A172 (cell line): ENCODE data around the gene TMEM74B. TPM values are rescaled to one million over a fixed set of nuclear protein-coding genes. Genes with fewer than 3 reads are reported as not detected.
"Not testable (repeated sequence)": the region's sequence is repeated elsewhere in the genome, so short reads cannot be mapped to it uniquely, and the experiment has no call there.

ENCODE experiments used
- DNase-seq: peaks from one replicate; pipeline ENCODE4 v3.0.0-alpha.2; 2015; ENCODE audit warnings: low spot score
- total RNA-seq: library from RNA; depleted of rRNA; stranded (reverse); fragments of >200 nt; shearing (Covaris generic); gene quantifications from 2 replicates; pipeline ENCODE4 v1.2.3, GENCODE V29; 2014

Gene TMEM74B
- total RNA-seq, 1 experiment from 2014 or later: 0.67 TPM

DNA sequence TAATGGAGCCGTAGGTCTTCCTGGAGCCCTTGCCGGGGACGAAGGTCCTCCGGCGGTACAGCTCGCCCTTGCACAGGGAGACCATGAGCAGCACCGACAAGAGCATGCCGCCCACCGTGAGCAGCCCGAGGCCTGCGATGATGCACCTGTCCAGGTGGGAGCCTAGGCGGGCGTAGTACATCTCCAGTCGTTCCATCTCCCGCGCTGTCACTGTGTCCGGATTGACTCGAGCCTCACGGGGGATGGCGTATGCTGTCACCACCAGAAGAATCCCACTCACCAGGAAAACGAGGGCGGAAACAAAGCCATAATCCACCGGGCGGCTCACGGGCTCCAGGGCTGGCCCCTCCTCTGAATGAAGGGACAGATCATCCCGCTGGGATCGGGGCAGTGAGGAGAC, 3.8 kb downstream of the TMEM74B start:
- no peak for DNase-seq

DNA sequence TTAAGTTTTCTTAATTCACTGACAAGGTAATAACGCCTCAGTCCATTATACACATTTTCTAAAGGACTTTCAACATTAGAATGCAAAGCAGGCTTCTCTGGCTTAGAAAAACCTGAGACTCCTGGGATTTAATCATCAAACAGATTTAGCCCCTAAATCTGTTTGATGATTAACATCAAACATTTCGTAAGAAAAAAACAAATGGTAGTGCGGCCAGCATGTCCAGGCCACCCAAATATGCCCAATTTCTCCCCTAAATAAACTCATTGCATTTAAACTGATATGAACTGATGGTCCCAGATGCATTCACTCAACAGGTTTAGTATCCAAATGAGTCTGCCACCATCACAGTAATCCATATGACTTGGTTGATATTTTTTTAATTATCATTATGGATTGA, 6.2 kb downstream of the TMEM74B start:
- no peak for DNase-seq

DNA sequence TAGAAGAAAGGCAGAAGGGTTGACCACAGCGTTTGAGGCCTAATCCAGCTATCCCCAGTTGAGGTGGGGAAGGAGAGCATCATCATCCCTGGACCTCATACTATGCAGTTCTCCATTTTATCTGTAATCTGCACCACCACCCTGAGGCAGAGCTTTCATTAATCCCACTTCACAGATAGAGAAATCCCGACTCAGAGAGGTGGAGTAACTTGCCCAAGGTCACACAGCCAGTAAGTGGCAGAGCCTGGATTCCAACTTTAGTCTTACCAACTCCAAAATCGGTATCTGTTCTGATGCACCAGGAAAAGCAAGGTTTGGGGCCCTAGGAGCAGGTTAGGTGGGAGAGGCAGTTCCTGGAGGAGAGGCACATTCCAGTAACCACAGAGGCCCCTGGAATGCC, 6.7 kb downstream of the TMEM74B start:
- DNase-seq: no peak

DNA sequence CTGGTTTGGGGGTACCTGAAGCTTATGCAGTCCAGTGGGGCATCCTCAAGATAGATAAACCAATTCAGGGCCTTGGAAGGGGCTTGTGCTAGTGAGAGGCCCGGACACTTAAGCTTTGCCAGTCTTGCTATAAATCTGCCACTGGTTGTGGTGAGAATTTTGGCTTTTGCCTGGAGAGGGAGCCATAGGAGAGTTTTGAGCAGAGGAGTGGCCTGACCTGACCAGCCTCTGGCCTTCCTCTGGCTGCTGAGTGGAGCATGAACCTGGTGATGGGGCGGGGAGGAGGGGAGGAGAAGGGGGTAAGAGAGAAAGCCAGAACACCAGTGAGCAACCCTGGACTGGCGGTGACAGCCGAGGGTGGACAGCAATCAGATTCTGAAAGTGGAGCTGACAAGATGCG, 7.1 kb downstream of the TMEM74B start:
- peak; percentile 40 for DNase-seq

DNA sequence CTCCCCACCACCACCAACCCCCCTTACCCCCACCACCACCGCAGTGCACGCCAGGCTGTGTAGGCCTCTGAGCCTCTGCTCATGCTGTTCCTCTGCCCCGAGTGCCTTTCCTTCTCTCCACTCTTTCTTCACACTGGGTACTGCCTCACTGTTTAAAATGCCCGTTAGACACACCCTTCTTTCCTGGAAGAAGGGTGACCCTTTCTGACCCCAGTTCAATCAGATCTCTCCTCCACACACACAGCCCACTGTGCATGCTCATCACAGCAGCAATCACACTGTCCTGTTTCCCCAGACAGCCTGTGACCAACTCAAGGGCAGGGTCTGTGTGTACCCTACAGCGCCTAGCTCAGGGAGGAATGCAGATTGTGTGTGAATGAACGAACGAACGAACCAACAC, 10.0 kb downstream of the TMEM74B start:
- no peak for DNase-seq

DNA sequence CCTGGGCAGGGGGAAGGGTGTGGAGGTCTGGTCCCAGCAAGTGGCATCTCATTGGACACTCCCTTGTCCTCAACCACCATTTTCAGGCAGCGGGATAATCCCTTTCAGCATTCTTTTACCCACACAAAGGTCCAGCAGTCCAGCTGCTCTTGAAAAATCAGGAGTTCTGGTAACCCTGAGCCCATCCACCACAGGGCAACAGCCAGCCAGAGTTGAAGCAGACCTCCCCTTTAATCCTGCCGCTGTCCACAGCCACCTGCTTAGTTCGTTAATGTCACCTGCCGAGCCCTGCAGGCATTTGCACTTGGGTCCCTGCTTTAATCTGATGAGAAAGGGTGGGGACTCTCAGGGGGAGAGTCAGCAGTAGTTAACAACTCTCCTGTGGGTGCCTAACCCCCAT, 11.1 kb downstream of the TMEM74B start:
- DNase-seq: no peak

DNA sequence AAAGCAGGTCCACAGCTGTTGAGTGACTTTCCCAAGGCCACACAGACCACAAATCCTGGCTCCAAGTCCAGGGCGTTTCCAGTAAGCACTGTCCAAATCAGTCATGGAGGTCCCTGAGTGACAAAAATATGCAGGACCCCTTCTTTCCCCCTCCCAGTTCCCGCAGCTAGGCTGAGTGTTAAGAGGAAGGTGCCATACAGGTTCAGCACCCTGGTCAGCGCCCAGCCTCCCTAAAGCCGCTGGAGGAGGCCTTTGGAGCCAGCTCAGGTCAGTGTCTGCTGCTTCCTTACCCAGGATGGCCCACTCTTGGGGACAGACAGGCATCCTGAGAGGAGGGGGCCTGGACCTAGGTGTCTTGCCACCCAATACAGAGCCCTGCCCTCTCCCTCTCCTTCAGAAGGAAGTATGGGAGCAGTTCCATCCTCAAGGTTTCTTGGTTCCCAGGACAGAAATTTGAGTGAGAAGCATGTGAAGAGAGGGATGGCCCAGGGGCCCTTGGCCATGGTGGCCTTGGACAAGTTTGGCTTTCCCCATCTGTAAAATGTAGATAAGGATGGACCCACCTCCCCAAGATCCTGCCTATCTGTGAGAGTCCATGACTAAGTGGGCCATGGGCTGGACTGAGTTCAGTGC, 13.2 kb downstream of the TMEM74B start:
- DNase-seq: peak; percentile 25

DNA sequence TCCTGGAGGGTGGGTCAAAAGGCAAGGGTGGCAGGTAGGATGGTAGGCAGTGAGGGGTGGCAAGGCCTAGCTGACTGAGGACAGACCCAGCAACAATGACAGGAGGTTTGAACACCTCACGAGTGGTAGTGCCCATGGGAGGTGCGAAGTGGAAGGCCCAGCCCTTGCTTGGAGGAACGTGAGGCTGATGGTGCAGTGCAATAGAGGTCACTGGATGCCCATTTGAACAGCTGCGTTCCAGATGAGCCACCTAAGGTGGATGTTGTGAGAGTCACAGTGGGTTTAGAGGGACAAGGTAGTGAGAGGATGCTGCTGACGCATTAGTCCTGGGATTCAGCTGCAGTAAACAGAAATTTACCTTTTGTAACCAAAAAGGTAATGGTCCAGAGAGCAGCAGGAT, 15.6 kb downstream of the TMEM74B start:
- no peak for DNase-seq

DNA sequence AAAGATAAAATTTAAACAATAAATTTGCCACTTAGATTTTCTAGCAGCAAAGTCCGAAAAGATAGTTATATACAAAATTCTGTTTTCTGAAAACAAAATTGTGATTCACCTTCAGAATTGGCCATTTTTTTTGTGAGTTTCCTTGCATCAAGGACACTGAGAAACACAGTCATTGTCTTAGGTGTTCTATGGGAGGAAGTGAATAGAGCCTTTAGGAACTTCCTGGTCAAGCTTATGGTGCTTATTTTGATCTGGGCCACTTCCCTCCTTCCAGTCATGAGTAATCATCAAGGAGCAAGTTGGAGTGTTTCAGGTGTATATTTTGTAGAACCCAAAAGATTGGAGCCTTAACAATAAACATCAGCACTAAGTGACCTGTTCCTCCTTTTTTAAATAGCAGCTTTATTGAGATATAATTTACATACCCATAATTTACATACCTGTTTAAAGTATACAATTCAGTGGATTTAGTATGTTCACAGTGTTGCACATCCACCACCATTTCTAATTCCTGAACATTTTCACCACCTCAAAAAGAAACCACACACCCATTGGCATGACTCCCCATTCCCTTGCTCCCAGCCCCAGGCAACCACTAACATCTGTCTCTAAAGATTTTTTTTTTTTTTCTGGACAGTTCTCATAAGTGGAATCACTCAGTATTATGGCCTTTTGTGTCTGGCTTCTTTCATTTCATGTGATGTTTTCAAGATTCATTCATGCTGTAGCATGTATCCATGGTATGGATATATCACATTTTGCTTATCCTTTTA, 17.6 kb downstream of the TMEM74B start:
- no peak for DNase-seq

DNA sequence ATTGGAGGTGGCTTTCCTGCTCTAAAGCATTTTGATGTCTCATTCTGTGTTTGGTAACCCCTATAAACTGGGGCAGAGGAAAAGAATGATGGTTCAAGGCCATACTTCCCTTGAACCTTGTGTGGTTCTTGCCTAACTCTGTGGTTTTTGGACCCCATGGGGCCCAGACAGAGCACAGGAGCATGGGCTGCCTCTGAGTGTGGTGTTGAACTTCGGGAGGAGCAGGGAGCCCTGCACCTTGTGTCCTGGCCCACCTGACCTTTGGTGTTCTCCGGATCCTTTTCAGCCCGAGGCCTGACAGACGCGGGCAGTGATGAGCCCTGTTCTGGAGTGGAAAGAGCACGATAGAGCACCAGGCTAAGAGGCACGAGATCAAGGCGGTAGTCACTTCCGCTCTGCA, 18.8 kb downstream of the TMEM74B start:
- no peak for DNase-seq

DNA sequence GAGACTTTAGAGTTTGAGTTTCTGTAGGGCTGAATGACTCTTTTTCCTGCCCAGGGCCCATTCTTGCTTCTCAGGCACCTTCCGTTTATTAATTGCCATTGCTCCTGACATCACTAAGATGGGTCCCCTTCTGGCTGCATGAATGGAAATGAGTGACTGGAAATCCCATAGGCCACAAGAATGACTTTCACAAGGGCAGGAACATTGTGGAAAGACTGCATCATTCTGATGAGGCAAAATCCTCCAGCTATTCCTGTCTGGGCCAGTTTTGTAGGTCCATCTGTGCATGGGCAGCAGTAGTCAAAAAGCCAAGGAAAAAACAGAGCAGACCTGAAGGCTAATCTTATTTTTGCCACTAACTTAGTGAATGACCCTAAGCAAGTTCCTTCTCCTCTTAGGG, 19.3 kb downstream of the TMEM74B start:
- no peak for DNase-seq

DNA sequence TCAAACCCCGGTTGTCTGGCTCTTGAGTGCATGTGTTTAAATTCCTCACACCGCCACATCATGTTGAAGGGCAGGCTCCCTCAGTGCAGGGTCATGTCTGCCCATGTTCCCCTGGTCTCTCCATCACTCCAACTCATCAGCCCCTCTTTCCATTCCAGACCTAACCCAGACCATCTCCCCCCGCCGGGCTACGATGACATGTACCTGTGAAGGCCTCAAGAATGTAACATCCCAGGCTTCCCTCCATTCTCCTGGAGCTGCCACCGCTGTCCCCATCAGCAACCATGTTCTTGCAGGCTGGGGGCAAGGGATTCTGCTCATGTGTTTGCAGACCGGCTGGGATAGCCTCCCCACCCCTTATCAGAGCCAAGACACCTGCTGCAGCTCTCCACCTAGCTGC, 19.9 kb downstream of the TMEM74B start:
- DNase-seq: no peak

DNA sequence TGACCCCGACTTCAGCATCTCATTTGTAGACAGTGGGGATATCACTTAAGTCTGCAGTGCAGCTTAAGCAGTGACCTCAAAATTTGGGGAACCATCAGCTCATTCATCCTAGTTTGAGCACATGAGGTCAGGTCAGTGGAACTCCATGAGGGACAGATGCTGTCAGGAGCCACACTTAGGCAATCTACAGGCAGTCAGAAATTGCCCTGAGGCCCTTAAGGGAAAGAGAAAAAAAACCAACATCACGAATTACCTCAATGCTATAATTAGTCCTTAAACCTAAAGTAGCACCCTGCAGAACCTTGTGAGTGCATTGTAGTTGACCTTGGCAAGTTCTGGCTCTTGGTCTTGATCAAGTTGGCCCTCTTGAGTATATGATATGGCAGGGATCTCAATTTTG, 21.1 kb downstream of the TMEM74B start:
- no peak for DNase-seq

DNA sequence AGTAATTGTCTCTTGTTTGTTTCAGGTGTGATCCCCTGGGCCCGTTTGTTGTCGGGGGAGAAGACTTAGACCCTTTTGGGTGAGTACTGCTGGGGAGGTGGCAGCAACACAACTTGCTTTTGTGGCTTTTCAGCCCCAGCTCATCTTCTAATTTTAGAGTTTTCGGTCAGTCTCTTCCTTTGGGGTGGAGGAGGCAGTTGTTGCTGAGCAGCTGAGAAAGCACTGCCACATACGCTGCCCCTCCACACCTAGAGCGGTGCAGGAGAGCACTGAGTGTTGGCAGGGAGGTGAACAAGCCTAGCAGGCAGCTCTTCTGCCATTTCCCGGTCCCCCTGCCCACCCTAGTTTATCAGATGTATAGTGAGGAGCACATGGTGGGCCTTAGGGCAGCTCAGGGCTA, 21.7 kb downstream of the TMEM74B start:
- no peak for DNase-seq

DNA sequence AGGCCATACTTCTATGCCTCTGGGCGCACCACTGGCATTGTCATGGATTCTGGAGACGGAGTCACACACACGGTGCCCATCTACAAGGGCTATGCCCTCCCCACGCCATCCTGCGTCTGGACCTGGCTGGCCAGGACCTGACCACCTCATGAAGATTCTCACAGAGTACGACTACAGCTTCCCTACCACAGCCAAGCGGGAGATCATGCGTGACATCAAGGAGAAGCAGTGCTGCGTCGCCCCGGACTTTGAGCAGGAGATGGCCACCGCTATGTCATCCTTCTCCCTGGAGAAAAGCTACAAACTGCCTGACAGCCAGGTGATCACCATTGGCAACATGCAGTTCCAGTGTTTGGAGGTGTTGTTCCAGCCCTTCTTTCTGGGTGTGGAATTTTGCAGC, 23.8 kb downstream of the TMEM74B start:
- DNase-seq: no peak

DNA sequence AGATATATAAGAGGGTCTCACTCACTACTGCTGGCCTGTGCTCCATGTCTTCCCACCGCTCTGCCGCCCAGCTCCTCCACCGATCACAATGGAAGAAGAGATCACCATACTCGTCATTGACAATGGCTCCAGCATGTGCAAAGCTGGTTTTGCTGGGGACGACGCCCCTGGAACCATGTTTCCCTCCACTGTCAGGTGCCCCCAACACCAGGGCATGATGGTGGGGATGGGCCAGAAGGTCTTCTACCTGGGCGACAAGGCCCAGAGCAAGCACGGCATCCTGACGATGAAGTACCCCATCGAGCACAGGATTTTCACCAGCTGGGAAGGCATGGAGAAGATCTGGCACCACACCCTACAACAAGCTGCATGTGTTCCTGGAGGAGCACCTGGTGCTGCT, 24.3 kb downstream of the TMEM74B start:
- DNase-seq: no peak

DNA sequence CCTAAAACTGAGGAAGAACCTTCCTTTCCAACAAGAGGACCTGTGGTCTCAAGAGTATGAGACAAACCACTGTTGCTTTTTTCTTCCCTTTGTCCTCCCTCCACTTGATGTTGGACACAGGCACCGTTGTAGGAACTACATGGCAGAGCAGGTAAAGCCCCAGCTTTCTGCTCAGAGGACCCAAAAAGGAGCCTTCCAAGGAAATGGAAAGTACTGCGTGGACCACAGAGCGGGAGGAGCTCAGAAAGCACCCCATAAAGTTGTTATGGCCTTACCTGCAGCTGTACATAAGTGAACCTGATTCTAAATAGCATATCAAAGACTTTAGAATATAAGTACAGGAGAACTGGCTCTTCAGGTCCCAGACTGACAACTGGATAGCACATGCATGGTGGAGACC, 29.4 kb downstream of the TMEM74B start:
- no peak for DNase-seq

DNA sequence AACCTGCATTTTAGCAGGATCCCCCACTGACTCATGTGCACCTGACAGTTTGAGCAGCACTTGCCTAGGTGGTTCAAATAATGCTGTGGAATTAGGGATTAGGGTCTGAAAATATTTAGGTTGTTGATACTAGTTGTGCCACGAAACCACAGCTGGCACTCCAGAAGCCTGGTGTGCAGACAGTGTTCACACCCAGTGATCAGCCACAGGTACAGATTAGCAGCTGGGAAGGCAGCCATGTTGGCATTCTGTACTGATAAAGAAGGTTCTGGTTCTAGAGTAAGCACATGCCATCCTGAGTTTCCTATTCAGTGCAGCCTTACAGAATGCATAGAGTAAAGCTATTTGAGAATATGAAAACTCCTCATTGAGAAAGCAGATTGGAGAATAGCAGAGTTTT, 30.1 kb downstream of the TMEM74B start:
- DNase-seq: no peak

DNA sequence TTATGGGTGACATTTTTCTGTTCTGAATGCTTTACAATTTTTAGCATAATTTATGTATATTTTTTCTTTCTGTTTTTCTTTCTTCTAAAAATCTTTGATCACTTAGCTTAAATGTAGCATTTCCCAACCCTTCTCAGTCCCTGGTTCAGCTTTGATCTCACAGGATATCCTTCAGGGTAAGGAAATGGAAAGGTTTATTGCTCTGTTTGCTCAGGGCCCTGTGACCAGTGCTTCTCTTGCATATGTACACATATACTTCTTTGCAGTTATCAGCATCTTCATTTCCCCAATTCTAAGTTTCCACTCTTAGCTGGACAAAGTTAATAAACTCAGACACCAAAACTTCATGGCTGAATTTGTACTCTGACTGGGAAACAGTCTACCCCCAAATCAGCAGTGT, 30.6 kb downstream of the TMEM74B start:
- DNase-seq: no peak

DNA sequence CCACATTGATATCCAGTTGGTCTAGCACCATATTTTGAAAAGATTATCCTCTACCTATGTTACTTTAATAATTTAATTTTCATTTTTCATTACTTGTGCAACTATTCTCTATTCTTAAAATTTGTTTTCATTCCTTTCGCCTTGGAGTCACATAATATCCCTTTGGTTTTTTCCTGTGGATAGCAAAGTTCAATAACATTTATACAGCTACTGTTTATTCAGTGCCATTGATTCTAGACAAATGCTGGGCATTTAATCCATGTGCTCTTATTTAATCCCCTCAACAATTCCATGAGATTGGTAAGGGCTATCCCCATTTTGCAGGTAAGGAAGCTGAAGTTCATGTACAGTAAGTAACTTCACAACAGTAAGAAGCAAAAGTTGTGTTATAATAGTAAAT, 33.8 kb downstream of the TMEM74B start:
- DNase-seq: no peak

DNA sequence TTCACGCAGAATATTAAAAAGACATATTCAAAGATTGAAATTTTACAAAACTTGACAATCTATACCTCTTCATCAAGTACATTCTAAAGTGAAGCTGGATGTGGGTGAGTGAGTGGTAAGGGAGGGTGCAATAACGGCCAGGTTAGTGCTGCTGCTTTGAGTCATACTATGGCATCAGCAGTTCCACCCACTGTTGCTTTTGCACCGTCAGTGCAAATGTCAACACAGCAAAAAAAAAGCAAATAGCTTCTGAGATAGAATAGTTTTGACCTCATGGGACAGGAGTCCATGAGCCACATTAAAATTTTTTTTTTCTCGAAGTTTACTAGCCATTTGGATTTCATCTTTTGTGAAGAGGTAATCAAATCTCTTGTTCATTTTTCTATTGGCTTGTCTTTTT, 34.6 kb downstream of the TMEM74B start:
- no peak for DNase-seq

DNA sequence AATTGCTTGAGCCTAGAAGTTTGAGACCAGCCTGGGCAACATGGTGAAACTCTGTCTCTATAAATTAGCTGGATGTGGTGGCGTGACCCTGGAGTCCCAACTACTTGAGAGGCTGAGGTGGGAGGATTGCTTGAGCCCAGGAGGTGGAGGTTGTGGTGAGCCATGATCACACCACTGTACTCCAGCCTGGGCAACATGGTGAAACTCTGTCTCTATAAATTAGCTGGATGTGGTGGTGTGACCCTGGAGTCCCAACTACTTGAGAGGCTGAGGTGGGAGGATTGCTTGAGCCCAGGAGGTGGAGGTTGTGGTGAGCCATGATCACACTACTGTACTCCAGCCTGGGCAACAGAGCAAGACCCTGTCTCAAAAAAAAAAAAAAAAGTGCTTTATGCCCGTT, 35.0 kb downstream of the TMEM74B start:
- not testable (repeated sequence) for DNase-seq

DNA sequence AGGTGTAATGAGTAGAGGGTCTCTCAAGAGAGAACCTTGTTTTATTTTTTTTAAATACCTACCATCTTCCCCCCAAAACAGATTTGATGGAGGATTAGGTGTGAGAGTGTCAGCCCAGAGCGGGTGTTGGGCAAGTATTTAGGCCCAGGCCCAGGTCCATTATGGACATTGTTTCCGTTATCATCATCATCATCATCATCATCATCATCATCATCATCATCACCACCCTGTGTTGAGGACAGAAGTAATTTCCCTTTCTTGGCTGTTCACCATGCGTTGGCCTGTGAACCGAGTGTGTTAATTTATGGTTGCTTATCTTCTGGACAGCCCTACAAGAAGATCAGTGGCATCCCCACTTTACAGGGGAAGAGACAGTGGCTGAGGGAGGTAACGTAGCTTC, 37.8 kb downstream of the TMEM74B start:
- no peak for DNase-seq
